Measurements from ENCODE around the gene TBC1D20.

DNA sequence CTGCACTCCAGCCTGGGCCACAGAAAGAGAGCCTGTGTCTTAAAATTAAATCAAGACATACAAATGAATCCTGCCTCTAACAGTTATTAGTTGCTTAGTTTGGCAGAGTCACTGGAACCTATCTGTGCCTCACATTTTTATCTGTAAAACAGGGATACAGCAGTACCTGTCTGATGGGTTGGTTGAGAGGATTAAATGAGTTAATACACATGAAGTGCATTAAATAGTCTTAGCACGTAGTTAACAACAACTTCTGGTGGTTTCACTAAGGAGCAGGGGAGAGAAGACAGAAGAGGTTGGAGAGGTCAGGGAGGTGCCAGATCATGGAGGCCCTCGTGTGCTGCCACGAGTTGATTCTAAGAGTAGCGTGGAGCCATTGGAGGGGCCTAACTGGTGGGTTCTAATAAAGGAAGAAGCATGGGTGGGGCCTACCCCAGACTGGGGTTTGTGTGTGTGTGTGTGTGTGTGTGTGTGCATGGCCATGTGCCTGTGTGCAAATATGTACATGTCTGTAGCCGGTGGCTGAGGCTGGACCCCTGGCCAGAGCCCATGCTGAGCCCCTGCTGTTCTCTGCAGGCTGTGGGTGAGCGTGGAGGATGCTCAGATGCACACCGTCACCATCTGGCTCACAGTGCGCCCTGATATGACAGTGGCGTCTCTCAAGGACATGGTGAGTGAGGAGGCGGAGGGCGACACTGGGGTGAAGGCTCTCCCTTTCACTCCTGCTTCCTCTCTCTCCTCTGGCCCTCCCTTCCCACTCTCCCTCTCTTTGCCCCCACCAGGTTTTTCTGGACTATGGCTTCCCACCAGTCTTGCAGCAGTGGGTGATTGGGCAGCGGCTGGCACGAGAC, 45.2 kb downstream of the TBC1D20 start:
- TF ChIP-seq REST (IDR thresholded peaks at IDR 0.05; ENCODE audit: insufficient read depth in 1 of 2, low read depth in 2 of 2, low read length in 2 of 2) (no peak), POLR2AphosphoS5 (IDR thresholded peaks at IDR 0.05; ENCODE audit: low read depth, low read length) (no peak)

All from PFSK-1 (cell line).